ENCODE data around the gene GATB.

GRCh38 chr4:151700566-151701316, 60.1 kb downstream of the GATB start:
- TF ChIP-seq POLR2A (IDR thresholded peaks at IDR 0.05; ENCODE audit: low read length): no peak
- no peak for TF ChIP-seq GATA1 (IDR thresholded peaks at IDR 0.05; ENCODE audit: low read depth, low read length)
